ENCODE measurements around the gene HMGN1. TPM values are rescaled to one million over a fixed set of nuclear protein-coding genes. Genes with fewer than 3 reads are reported as not detected.

HMGN1 gene
- total RNA-seq, result 297 and 317 TPM in 2 replicates
- 309 TPM for total RNA-seq (2013)
- 117 and 328 TPM in 2 replicates for polyA plus RNA-seq
- 103 and 115 TPM in 2 replicates for polyA minus RNA-seq

DNA sequence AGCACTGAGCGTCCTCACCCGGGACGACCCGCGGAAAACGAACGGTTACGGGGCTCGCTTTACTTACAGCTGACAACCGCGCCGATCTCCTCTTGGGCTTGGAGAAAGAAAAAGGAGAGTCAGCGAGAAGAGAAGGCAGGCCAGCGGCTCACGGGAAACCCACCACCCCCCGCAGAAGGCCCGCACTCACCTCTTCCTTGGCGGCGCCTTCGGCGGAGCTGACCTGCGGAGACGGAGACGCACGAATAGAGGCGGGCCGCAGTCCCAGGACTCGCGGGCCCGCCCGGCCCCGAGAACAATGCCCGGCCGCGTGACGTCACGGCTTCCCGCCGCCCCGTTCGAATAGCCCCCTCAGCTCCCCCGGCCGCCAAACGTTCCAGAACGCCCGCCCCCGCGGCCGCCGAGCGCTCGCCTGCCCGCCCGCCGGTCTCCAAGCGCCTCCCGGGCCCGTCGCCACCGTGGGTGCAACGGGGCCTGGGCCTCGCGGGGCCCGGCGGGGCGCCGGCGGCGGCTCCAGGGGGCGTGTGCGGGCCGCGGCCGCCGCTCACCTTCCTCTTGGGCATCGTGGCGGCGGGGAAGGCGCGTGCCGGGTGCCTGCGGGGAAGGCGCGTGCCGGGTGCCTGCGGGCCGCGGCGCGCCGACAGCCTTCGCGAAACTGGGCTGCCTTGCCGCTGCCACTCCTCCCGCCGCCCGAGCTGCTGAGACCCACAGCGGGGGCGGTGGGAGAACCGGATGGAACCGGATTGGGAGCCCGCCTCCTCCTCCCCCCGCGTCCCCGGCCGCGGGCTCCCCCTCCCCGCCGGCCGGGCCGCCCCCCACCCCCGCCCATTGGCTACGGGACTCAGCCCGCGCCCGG is at the start of gene HMGN1:
Gene HMGN1, minus strand, starts transcription at position 734 of the 856 bp plus-strand sequence. Its CDS starts 171 bp downstream, at position 563.
- under 1% methylated on average over 101 of the region's 116 CpGs for WGBS (ENCODE audit: insufficient coverage)

DNA sequence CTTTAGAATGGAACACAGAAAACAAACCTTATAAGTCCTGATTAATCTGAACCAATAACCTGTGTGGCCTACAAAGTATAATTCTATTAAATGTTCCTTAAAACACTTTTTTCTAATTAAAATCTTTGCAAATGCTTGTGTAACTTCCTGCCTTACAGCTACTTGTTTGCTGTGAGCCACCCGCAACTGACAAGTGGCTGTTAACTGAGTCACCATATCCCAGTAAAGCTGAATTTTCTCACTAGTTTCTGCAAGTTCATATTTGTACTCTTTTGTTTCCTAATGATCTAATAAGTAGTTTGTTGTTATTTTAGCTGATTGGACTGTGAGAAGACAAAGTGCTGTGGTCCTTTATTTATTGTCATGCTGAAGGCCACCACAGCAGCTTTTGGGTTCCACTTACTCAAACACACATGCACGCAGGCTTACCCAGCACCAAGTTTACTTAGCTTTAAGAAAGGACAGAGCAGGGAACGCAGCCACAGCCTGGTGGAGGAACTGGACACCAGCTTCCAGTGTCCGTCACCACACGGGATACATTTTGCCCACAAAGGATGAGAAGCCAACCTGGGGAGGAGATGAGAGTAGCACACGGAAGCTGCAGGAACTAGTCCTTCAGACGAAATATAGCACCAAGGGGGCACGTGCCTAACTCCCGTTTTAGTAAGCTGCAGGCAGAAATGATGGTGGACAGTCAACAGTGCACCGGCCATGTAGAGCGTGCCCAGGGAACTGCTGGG is 48.9 kb upstream of the HMGN1 start:
- no peak overlapping the region for H3K4me3 ChIP-seq (ENCODE audit: control extremely low read depth in 1 of 5, extremely low read depth in 1 of 5, insufficient read depth in 1 of 5, low read depth in 2 of 5, low read length in 4 of 5)
- TF ChIP-seq CTCF (IDR thresholded peaks at IDR 0.05), result no peak
- H3K4me3 Mint-ChIP-seq, result no peak overlapping the region
- H3K9ac ChIP-seq (ENCODE audit: low read length), result no peak overlapping the region
- intact Hi-C loops (cut with micrococcal nuclease), result no loop called here
- no peaks in the 10 kb centered on the region for H3K27me3 Mint-ChIP-seq
- no peaks in the 10 kb centered on the region for H3K79me2 ChIP-seq (ENCODE audit: control insufficient read depth, insufficient read depth, low read length)
- no peaks in the 10 kb centered on the region for H3K9me3 ChIP-seq (ENCODE audit: control extremely low read depth in 1 of 3, control insufficient read depth in 2 of 3, insufficient read depth in 1 of 3, low read length in 2 of 3)
- ATAC-seq (ENCODE audit: low read depth) (no peak), DNase-seq (no peak)
- no peaks in the 10 kb centered on the region for H3K4me1 ChIP-seq (ENCODE audit: control insufficient read depth in 2 of 2, insufficient read depth in 2 of 2, low read length in 2 of 2)
- peaks cover 3 to 14% of the 10 kb centered on the region in 2 experiments for H3K36me3 ChIP-seq (replicated peaks in 1 of 2; ENCODE audit: control extremely low read depth in 1 of 2, control insufficient read depth in 1 of 2, extremely low read depth in 1 of 2, insufficient read depth in 2 of 2, low read length in 1 of 2)
- H3K4me2 ChIP-seq (replicated peaks; ENCODE audit: low read depth, low read length, poor library complexity, severe bottlenecking), result no peak overlapping the region
- no peak overlapping the region for H3K27ac ChIP-seq (ENCODE audit: low read length in 2 of 2)
- H3K27me3 ChIP-seq (replicated peaks in 1 of 4; ENCODE audit: control extremely low read depth in 1 of 4, control insufficient read depth in 3 of 4, insufficient read depth in 4 of 4, low read length in 3 of 4), result no peaks in the 10 kb centered on the region
- ChIA-PET CTCF (interaction anchor here (0.7 kb wide), 1 partner anchor 8 kb away, joined by 3 read pairs; no protein-coding TSS in a partner anchor), POLR2A (no interaction called here)
- H2AFZ ChIP-seq (ENCODE audit: insufficient read depth, low read depth, low read length, poor library complexity, severe bottlenecking), result no peak overlapping the region
- 96% methylated on average over 9 of the region's 11 CpGs for WGBS (ENCODE audit: insufficient coverage)
- H4K20me1 ChIP-seq (ENCODE audit: control insufficient read depth, insufficient read depth, low read length, poor library complexity, severe bottlenecking), result no peaks in the 10 kb centered on the region
- peak overlapping the region; percentile 11 for H3K27ac Mint-ChIP-seq
- H3K9me3 Mint-ChIP-seq (ENCODE audit: insufficient read depth), result no peaks in the 10 kb centered on the region
- no peaks in the 10 kb centered on the region for H3K4me1 Mint-ChIP-seq

More for the DNA sequence above, at the start of gene HMGN1:
- Mint-ChIP-seq H3K9me3 (ENCODE audit: insufficient read depth) (no peaks in the 10 kb centered on the region), H3K27ac (peak within 1 kb of the TSS; percentile 99), H3K4me1 (peaks cover 32% of the 10 kb centered on the region), H3K4me3 (peak within 1 kb of the TSS; percentile 98), H3K27me3 (peaks cover 4% of the 10 kb centered on the region)
- H3K4me2 ChIP-seq (replicated peaks; ENCODE audit: low read depth, low read length, poor library complexity, severe bottlenecking), result peak within 1 kb of the TSS; percentile 86
- H3K9ac ChIP-seq (ENCODE audit: low read length), result peak within 1 kb of the TSS; percentile 84
- TF ChIP-seq EZH2 (IDR thresholded peaks at IDR 0.05; ENCODE audit: borderline replicate concordance, insufficient read depth, low read depth, low read length, poor library complexity, severe bottlenecking), result no peak
- intact Hi-C loops (cut with micrococcal nuclease), result loop anchor here (1.0 kb wide), 5 partner anchors 32 to 165 kb away; partner anchors contain the start of genes BRWD1, LCA5L and PSMG1
- peaks cover 0 to 29% of the 10 kb centered on the region in 2 experiments for H3K36me3 ChIP-seq (replicated peaks in 1 of 2; ENCODE audit: control extremely low read depth in 1 of 2, control insufficient read depth in 1 of 2, extremely low read depth in 1 of 2, insufficient read depth in 2 of 2, low read length in 1 of 2)
- CTCF ChIA-PET, result interaction anchor here (0.8 to 1.6 kb wide), 4 partner anchors 25 to 165 kb away, joined by 3 to 4 read pairs (median 4); partner anchors contain the start of gene BRWD1
- POLR2A ChIA-PET, result interaction anchor here (0.6 to 3.7 kb wide), 7 partner anchors 32 to 165 kb away, joined by 3 to 47 read pairs (median 7); partner anchors contain the start of genes BRWD1 and PSMG1
- no peaks in the 10 kb centered on the region for H3K9me3 ChIP-seq (ENCODE audit: control extremely low read depth in 1 of 3, control insufficient read depth in 2 of 3, insufficient read depth in 1 of 3, low read length in 2 of 3)
- peaks cover 18 to 25% of the 10 kb centered on the region in 2 donors for H3K4me1 ChIP-seq (ENCODE audit: control insufficient read depth in 2 of 2, insufficient read depth in 2 of 2, low read length in 2 of 2)
- peaks cover 21% of the 10 kb centered on the region for H4K20me1 ChIP-seq (ENCODE audit: control insufficient read depth, insufficient read depth, low read length, poor library complexity, severe bottlenecking)
- no peaks in the 10 kb centered on the region for H3K27me3 ChIP-seq (replicated peaks in 1 of 4; ENCODE audit: control extremely low read depth in 1 of 4, control insufficient read depth in 3 of 4, insufficient read depth in 4 of 4, low read length in 3 of 4)
- peak; percentile 29 for ATAC-seq (ENCODE audit: low read depth)
- peak within 1 kb of the TSS; percentile 81 to 89 (median 85) for H3K4me3 ChIP-seq (ENCODE audit: control extremely low read depth in 1 of 5, extremely low read depth in 1 of 5, insufficient read depth in 1 of 5, low read depth in 2 of 5, low read length in 4 of 5)
- DNase-seq, result peak; percentile 92
- H2AFZ ChIP-seq (ENCODE audit: insufficient read depth, low read depth, low read length, poor library complexity, severe bottlenecking), result peak within 1 kb of the TSS; percentile 88
- H3K79me2 ChIP-seq (ENCODE audit: control insufficient read depth, insufficient read depth, low read length), result peaks cover 27% of the 10 kb centered on the region
- H3K27ac ChIP-seq (ENCODE audit: low read length in 2 of 2), result peak within 1 kb of the TSS; percentile 80 to 87
